NT2/D1 (cell line): ENCODE data around the gene ING2.

ENCODE experiments used
- SUZ12 ChIP-seq: IDR thresholded peaks from 2 replicates; pipeline ENCODE4 v1.6.1; 2011; ENCODE audit not compliant: insufficient read length, insufficient read depth; ENCODE audit errors: extremely low read depth
- YY1 ChIP-seq: IDR thresholded peaks from 2 replicates; pipeline ENCODE4 v1.6.1; 2011; ENCODE audit not compliant: insufficient read length, insufficient read depth
- ZNF274 ChIP-seq: IDR thresholded peaks from 2 replicates; pipeline ENCODE4 v1.6.1; 2011; ENCODE audit warnings: mild to moderate bottlenecking, low read depth, low read length

GRCh38 chr4:183550345-183551093 is 45.7 kb downstream of the ING2 start:
- TF ChIP-seq YY1 (no peak), ZNF274 (no peak), SUZ12 (no peak)
